Measurements from ENCODE around the gene CCDC167.
A peak's percentile ranks its signal among the peaks of the same experiment; 100 is the strongest.

CCDC167 gene

GRCh38 chr6:37528541-37528940 is 28.8 kb upstream of the CCDC167 start:
- DNase-seq = no peak

DNA sequence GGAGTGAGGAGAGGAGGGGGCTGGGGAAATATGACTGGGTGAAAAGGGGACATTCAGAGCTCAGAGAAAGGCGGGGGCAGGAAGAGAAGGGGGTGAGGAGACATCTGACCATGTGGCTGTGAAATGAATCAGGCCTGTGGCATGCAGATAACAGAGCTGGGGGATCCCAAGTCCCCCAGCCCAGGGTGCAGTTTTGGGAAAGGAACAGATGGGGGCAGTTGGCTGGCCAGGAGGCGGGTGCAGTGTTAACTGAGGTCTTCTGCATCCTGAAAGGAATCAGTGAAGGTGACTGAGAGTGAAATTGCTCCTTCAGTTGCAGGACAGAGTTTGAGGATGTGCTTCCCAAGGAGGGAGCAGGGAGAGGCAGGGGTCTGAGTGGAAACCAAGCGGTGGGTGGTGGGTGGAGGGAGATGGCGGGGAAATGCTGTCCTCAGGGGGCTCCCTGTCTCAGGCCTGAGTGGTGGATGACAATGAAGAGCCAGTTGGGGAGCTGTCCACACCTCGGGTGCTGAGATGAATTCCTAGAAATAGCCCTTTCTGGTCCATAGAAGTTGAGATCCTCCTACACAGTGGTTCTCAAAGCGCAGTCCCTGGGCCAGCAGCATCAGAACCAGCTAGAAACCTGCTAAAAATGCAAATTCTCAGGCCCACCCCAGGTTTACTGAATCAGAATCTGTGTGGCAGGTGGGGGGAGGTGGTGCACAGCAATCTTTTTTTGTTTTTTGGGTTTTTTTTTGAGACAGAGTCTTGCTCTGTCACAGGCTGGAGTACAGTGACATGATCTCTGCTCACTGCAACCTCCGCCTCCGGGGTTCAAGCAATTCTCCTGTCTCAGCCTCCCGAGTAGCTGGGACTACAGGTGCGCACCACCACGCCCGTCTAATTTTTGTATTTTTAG is 26.0 kb upstream of the CCDC167 start:
- DNase-seq = peak; percentile 65

DNA sequence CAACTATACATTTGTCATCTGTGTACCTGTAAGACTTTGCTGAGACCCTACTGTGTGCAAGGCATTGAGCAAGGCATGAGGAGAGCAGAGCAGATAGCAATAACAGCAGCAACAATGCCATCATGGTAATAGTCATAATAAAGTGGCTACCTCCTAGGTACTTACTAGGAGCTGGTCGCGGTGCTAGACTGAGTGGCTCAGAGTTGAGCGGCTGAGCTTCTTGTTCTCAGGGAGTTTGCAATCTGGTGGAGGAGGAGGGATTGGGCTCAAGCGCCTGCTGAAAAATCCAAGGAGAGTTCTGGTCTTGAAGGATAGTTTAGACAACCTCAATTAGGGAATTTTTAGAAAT is 25.3 kb upstream of the CCDC167 start:
- DNase-seq = no peak

DNA sequence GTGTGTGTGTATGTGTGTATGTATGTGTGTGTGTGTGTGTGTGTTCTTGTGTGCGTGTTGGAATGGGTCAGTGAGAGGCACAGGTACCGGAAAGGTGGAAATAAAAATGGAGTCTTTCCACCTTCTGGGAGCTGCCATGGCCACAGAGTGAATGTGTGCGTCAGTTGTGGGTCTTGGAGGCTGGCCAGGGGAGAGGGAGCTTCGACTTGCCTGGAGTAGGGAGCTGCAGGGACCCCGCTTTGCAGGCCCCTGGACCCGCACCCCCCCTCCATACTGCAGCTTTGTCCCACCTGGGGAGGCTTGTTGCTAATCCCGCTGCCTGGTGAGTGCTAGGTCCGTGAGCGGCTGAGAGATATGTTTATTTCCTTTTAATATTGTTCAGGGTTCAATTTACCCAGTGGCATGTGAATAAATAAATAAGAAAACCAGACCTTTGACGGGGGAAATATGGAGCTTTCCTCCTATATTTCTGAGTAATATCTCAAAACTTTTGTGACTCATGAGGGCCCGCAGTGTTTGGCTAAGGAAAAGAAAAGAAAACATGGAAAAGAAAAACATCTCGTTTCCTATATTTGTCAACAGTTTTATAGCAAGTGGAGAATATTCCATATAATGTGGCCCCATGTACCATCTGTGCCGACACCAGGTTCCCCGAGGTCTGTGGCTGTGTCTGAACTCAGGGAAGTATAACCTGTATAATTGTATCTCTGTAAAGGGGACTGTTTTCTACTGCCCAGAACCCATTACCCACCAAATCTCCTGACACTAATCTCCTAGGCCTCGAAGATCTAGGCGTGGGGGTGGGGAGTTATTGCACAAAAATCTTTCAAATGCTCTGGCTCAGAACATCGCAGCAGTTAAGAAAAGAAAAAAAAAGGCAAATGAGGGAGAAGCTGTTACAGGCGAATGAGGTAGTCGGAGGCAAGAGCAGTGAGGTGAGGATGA is 24.6 kb upstream of the CCDC167 start:
- no peak for DNase-seq

DNA sequence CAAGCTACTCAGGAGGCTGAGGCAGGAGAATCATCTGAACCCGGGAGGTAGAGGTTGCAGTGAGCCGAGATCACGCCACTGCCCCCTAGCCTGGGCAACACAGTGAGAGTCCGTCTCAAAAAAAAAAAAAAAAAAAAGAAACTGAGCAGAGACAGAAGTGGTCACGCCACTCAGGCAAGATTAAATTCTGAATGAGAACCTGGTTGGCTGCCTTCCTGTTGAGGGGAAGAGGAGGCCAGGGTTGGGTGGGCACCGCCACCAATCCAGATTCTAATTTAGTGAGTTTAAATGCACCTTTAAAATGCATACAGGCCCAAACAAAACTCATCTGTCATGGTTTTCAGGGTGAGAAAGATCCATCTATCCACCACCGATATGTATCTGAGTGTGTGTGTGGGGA is 23.7 kb upstream of the CCDC167 start:
- no peak for DNase-seq

DNA sequence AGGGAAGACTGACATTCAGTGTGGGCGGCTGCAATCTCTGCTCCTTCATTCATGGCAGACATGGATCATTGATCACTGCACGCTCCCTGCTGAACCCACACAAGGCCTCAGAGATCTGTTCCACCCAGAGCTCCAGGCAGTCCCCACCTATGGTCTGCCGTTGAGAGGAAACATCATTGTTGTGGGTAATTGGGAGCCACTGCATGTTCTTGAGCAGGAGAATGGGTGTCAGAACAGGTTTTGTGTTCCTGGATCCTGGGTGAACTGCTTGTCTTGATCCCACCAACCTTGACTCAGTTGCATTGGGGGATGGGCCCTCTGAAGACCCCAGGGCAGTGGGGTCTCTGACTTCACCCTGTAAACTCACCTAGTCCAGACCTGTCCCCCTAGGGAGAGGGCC is 23.1 kb upstream of the CCDC167 start:
- DNase-seq = no peak

DNA sequence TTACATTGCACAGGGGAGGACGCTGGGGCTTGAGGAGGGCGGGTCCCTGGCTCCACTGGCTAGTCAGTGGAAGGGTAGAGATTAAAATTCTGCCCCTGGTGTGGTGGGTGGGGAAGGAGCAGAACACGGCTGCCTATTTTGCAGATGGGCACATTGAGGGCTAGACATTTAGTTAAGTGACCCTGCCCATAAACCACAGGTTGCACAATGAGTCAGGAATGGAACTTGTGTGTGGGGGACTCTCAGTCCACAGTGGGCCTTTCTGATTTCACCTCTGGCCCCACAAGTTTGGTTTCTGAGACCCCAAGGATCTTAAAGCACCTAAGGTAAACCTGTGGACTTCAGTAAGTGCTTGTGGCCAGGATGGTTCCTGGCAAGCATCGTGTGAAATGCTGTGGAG is 22.0 kb upstream of the CCDC167 start:
- no peak for DNase-seq

- no peak for DNase-seq
Measured at GRCh38 chr6:37520926-37521325, 21.2 kb upstream of the CCDC167 start.

GRCh38 chr6:37519461-37519860 is 19.8 kb upstream of the CCDC167 start:
- DNase-seq = no peak

GRCh38 chr6:37518116-37518515 is 18.4 kb upstream of the CCDC167 start:
- no peak for DNase-seq

- DNase-seq = no peak
Measured at GRCh38 chr6:37517411-37517812, 17.7 kb upstream of the CCDC167 start.

DNA sequence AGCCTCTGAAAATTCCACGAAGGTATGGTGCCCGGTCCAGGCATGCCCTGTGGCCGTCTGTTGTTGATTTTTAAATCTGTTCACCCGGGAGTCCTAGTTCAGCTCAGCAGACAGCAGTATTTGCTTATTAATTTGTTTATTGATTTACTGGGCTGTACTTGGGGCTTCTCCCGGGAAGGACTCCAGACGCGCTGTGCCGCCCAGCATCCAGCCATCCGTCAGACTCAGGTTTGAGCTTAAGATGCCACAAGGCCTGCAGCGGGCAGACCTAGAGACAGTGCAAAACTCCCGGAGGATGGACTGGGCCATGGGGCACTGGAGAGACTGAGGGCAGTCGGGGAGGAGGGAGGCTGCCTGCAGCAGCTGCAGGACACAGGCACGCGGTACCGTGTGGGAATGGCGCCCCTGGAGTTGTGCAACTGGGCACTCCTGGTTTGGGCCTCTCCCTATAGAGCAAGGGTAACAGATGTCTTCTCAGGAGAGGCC is 17.3 kb upstream of the CCDC167 start:
- peak; percentile 33 for DNase-seq

- DNase-seq = peak; percentile 70
Measured at GRCh38 chr6:37516076-37516919, 16.6 kb upstream of the CCDC167 start.

DNA sequence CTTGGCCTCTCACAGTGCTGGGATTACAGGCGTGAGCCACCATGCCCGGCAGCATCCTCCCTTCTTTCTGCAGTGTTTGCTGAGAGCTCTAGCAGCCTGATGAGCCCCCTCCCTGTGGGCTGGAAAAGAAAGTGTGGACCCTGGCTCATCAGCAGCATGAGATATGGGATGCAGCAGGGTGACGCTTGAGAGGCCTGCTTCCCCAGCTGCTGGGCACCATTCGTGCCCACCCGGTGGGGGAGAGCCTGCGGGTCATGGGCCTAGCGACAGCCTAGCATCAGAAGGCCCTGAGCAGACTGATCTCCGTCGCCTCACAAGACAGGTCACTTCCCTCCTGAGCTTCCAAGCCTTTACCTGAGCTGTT is 16.0 kb upstream of the CCDC167 start:
- DNase-seq = no peak

DNA sequence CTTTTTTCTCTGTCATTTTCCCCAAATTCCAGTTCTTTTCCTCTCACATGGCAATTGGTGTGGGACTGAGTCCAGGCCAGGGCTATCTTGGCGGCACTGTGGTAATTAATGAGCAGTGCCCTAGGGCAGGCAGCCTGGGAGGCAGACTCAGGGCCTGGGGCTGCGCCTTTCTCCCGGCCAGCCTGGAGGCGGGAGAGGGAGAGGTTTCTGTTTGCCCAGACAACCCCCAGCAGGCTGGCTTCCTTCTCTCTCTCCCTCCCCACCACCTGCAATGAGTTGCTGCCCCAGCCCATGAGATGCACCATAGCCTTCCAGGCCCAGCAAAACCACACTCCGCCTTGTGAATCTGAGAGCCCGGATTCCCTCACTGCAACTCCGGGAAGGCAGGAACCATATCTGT is 15.1 kb upstream of the CCDC167 start:
- DNase-seq = no peak

DNA sequence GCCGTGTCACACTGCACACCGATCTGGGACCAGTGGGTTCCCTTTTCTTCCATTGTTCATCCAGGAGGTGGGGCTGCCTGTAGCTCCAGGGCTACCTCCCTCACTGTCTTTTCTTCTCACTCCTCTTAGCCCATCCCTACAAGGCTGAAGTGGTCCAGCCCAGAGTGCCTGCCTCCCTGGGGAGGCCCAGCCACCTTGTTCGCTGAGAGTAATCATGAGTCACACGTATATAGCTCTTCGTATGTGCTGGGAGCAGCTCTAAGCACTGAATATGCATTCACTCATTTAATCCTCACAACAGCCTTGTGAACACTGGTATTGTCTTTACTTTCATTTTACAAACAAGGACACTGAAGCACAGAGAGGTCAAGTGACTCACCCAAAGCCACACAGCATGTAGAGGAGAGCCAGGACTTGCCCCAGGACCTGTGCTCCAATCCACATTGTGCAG is 14.7 kb upstream of the CCDC167 start:
- DNase-seq = no peak

- DNase-seq = no peak
Measured at GRCh38 chr6:37513576-37513975, 13.9 kb upstream of the CCDC167 start.

DNA sequence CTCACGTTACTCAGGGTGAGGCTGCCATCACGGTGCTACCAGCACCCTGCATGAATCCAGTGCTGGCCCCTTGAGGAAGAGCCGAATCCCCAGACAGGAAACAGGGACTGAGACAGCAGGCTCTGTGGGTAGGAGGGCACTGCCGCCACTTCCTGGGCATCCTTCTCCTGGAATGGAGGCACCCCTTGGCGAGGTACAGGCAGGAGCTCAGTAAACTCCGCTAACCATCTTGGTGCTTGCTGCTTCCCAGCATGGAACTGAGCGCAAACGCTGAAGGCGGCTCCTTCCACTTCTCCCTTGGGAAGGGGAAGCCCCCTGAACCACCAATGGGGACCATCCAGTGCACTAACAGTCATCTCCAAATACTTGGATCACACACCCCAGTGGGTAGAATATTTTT is 13.5 kb upstream of the CCDC167 start:
- DNase-seq = no peak

DNA sequence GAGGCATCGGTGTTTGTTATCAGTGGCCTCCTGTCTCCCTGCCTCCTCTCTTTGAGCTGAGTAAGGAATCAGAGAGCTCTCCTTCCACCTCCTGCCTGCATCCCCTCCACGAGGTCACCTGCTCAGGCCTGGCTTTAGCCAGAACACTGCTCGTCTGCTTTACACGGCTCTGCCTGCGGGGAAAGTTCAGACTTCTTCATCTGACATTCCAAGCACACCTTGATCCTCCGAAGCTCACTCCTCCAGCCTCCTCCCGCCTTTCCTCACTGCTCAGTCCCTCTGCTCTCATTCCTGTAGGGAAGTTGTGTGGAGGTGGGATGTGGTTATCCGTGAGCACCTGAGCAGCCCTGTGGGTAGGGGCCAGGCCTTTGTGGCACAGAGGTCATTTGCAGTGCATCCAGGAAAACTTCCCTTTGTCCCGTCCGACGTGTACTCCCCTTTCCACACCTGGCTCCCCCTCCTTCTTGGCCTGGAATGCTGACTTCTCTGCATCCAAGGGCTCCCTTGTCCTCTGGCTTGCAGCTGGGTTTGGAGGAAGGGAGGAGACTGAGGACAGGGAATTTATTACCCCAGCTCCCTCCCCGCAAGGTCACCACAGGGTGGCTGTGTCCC is 12.8 kb upstream of the CCDC167 start:
- no peak for DNase-seq

- DNase-seq = peak; percentile 39
Measured at GRCh38 chr6:37511910-37512399, 12.3 kb upstream of the CCDC167 start.

DNA sequence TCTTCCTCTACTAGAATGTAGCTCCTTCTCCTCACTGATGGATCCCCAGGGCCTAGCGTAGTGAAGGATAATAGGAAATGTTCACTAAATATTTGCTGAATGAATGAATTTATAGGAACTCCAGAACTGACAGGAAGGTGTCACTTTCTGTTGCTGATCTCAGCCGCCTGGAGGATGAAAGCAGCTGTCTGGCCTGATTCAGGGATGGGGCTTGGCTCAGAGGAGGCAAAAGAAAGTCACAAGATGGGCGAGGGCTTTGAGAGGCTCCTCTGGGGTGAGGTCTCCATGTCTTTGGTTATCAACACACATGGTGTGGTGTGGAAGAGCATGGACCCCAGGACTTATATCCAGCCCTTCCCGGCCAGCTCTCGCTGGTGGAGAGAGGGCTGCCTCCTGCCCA is 11.5 kb upstream of the CCDC167 start:
- no peak for DNase-seq
